Activated T-cell treated with anti-CD3 and anti-CD28 coated beads for 1 hour (primary cell): ENCODE data around the gene PTGIS.

Source experiments
- DNase-seq: peaks from one replicate; pipeline ENCODE4 v3.0.0-alpha.2; 2020; ENCODE audit warnings: low read depth

PTGIS gene

DNA sequence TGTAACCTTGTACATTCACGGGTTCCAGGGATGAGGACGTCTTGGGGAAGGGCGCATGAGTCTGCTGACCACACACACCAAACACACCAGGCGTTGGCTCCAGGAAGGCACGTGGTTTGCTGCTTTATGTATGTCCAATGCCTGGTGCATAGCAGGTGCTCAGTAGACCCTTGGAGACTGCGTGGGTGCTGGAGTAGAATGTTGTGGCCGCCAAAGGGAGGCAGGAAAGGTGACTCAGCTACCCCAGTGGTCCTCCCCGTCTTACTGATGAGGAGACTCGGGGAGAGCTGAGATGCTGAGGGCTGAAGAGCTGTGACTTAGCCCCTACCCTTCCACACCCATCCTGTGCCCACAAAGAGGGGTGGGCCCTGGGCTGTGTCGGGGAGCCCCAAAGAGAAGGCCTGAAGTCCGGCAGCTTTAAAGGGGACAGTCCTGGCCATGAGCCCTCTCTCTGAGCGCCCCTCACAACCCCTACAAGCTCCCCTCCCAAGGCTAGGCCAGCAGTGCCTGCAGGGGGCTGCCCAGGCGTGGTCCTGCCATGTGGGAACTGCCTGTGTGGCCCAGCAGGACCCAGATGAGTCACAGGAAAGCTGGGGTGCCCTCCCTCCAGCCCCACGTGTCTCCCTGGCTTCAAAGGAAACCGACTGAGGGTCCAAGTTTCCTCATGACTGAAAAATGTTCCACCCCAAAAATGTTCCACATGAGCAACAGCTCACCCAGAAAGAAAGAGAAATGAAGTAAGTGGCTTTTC lies 28.0 kb upstream of the PTGIS start:
- DNase-seq: no peak

DNA sequence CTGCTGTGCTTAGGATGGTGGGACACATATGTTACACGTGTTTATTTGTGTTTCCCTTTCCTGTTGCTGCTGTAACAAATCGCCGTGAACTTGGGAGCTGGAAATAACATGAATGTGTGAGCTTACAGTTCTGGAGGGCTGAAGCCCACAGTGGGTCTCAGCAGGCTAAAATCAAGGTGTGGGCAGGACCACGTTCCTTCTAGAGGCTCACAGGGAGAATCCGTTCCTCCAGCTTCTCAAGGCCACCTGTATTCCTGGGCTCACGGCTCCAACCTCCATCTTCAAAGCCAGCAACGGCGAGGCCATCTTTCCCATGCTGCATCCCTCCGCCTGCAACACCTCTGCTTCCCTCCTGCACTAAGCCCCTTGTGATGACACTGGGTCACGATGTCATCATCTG lies 27.4 kb upstream of the PTGIS start:
- no peak for DNase-seq

DNA sequence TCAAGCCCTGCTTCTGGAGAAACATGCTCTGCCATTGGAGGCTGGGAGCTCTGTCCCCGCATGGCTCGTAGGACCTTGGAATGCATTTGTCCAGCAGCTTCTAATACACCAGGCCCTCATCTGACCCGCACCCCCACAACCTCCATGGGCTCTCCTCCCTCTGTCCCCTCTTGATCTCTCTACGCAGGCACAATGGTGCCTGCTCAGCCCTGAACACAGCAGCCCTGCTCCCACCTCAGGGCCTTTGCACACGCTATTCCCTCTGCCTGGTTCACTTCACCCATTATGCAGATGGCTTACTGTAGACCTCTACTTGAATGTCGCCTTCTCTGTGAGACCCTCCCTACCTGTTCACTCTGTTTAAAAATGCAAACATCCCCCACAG lies 27.0 kb upstream of the PTGIS start:
- no peak for DNase-seq

DNA sequence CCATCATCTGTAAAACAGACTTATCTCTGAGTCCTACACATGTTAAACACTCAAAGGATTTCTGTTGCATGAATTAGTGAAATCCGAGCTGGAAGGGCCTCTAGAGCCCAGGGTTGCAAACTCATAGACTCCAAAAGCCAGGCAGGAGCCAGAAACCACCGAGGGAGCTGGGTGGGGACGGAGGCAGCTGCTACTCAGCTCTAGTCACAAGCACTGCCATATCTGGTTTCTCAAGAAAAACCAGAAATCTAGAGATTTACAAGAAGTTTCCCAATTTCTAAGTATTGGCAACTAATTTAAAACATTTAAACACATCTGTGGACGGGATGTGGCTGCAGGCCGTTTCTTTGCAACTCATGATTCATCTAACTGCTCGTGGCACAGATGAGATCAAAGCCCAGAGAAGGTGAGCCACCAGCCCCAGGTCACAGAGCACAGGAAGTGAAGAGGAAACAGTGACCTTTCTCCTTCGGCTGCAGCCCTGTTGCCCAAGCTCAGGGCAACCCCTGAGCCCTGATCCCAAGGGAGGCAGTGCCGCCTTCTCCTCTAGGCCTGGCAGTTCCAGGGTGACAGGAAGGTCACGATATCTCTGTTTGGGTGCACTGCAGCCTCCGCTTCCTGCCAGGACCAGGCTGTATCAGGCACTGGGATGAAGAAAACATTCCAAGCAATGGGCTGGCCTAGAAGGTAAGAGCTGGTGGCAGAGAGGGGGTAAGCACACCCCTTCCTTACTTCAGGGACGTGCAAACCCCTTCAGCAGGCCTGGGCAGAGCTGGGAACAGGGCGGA lies 26.4 kb upstream of the PTGIS start:
- no peak for DNase-seq

DNA sequence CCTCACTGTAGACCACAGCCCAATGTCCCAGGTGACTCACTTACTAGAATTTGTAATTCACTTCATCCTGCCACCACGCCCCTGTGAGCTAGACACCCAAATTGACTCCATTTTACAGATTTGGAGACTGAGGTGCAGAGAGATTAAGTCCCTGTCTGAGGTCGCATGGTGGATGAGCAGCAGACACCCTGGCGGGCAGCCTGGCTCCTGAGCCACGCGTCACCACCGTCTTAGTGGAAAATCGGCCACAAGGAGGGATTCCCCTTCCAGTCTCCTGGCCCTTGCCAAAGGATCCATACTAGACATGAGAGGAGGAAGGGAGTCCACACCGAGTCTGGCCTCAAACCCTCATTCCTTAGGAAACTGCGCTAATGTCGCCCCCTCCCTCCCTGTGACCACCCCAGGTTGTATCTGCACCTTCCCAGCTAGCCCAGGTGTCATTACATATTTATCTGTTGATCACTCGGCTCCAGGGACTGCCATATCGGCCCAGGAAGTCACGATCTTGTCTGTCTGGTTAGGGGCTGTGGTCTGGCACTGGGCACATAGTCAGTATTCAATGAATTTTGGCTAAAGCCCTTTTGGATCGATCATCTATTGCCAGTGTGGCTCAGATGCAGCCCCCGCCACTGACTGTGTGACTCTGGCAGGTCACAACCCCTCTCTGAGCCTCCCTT lies 25.7 kb upstream of the PTGIS start:
- DNase-seq: no peak

DNA sequence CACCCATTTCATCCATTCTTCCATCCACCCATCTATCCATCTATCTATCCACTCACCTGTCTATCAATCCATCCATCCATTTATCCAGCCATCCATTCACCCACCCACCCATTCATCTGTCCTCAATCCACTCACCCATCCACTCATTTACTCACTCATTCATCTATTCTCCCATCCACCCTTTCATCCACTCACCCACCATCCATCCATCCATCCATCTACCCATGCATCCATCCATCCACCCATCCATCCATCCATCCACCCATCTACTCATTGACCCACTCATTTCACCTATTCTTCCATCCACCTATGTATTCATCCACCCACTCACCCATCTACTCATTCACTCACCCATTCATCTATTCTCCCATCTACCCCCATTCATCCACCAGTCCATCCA lies 24.2 kb upstream of the PTGIS start:
- no peak for DNase-seq

DNA sequence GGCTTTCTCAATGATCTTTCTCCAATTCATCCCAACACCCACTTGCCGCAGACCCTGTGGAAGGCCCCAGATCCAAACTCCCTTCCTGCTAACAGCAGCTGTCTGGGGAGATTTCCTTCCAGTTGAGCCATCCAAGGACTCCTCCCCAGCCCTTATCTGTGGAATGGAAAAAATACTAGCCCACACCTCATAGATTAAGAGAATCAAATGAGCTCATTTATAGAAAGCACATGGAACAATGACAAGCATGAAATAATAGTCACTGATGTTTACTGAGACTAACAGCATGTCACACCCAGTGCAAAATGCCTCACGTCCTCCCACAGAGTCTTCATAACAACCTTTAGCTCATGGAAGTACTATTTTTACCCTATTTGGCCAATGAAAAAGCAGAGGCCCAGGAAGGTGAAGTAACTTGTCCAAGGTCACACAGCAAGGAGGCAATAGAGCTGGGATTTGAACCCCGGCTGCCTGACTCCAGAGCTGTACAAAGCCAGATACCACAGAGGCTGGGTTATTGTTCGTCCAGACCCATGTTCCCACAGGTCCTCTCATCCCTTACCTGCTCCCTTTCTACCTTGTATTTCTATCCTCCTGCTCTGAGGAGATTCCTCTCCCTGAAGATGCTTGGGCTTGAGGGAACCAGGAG lies 23.4 kb upstream of the PTGIS start:
- DNase-seq: no peak

DNA sequence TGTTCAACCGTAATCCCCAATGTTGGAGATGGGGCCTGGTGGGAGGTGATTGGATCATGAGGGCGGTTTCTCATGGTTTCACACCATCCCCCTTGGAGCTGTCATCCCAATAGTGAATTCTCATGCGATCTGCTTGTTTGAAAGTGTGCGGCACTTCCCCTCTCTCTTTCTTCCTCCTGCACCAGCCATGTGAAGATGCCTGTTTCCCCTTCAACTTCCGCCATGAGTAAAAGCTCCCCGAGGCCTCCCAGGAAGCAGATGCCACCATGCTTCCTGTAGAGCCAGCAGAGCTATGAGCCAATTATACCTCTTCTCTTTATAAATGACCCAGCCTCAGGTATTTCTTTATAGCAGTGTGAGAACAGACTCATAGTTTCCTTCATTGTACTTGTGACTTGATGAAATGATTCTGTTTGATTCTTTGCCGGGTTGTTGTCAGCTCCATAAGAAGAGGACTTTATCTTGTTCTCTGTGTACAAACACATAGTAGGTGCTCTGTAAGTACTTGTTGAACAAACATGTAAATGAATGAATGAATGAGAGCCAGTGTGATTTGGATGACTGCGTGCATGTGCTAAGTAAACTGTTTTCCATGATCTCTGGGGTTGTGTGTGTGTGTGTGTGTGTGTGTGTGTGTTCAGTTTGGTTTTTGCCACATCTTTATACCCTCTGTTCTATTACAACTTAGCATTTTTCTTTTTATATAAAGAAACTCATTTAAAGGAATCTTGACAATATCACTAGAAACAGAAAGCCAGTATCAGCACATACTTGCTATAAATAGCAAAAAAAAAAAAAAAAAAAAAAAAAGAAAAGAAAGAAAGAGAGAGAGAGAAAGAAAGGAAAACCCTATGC lies 22.5 kb upstream of the PTGIS start:
- no peak for DNase-seq

DNA sequence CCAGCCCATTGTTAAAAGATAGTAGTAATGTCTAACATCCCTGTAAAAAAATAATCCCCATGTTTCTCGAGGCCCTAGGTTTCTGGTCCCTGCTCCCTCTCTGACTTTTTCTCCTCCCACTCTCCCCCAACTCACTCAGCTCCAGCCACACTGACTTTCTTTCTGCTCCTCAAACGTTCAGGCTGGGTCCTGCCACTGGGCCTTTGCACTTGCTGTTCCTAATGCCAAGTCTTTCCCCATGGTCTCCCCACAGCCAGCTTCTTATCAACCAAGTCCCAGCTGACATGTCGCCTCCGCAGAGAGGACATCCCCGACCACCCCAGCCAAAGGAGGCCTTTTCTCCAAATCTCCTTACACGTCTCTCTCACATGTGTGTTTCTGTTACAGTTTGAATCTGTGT lies 21.8 kb upstream of the PTGIS start:
- DNase-seq: no peak

DNA sequence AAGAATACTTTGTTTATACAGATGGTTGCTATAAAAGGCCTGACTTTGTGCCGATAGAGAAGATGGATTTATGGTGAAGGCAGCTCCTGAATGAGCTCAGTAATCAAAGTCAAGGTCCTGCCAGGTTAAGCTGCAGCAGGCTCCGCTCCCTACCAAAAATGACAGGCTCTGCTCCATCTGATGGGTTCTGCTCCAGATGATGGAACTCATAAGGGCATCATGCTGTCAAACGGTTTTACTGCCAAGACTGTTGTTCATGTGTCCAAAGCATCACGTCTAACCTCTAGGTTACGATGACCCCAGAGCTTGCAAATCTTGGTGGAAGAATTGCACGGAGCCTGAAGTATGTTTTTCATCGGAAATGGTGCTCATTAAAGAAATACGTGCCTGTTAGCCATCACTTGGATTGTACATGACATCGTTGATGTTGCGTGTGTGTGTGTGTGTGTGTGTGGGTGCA lies 19.2 kb upstream of the PTGIS start:
- DNase-seq: no peak

DNA sequence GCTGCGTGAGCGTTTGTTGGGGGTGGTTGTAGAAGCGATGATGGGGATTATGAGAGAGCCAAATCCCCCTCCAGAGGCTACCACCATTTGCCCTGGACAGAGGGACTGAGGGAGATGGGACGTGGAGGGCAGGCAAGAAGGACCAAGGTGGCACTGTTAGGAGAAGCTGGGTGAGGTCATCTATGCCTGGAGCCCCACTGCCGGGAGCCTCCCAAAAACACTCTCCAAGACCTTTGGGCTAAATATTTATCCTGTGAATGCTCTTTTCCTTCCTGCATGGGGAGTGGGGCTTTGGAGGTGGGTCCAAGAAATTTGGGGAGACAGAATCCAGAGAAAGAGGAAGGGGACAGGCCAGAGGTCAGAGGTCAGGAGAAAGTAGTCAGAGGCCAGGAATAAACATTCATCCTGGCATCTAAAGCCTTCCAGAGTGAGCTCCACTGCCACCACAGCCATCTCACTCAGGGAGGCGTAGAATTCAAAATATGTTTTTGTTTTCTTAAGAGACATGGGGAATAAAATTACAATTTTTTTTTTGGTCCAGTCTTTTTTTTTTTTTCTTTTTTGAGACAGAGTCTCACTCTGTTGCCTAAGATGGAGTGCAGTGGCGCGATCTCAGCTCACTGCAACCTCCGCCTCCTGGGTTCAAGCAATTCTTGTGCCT lies 17.8 kb upstream of the PTGIS start:
- no peak for DNase-seq

DNA sequence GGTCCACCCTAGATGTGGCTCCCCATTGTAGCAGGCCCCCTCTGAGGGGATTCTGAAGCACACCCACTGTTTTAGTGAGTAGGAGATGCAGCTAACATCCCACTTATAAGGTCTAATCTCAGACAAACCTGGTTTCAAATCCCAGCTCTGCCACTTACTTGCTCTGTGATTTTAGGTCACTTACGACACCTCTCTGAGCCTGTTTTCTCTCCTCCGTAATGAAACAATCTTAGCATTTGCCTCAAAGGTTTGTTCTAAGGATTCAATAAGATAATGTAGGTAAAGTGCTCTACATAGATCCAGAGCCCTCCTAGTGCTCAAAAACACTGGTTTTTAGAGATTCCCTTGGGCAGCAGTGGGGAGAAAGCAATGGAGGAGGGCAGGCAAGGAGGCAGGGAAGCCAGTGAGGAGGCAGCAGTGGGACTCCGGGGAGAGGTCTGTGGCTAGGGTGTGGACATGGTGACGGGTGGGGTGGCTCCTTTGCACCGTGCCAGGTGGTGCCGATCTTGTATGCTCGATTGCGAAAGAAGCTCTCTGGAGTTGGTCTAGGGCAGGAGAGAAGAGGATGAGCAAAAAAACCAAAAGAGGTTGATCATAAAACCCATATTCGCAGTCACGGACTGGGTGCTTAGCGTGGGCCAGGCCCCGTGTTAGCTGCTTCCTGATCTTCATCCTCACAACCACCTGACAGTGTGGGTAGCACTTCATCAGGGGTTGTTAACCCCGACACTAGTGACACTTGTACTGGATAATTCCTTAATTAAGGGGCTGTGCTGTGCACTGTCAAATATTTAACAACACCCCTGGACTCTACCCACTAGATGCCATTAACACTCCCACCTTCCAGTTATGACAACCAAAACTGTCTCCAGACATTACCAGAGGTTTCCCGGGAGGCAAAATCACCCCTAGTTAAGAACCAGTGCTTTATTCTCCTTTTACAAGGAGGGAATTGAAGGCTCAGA lies 16.8 kb upstream of the PTGIS start:
- no peak for DNase-seq

DNA sequence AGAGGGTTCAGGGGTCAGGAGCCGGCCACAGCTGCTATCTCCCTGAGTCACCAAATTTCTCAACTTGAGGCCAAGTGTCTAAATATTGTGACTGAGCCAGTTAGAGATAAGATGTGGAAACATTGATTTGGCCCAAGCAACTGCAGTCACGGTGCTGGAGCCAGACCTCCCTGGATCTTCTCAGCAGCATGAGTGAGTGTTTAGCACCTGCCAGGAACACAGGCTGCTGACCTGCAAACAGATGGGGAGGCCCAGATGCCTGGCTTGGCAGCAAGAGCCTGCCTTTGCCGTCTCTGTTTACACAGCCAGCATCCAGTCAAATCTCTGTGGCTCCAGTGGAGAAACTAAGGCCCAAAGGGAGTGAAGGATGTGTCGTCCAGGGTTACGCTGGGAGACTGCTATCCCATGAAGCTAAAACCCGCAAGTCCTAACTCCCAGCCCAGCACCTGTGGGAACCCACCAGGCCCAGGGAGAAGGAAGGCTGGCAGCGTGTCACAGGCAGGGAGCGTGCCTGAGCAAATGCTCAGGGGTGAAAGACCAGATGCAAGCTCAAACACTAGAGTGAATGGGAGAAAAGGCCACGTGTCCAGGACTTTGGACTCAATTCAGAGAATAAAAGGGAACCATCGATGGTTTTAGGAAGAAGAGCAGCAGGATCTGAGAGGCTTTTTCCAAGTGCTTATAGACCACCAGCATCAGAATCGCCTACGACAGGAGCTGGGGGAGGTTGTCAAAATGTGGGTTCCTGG lies 15.9 kb upstream of the PTGIS start:
- no peak for DNase-seq

DNA sequence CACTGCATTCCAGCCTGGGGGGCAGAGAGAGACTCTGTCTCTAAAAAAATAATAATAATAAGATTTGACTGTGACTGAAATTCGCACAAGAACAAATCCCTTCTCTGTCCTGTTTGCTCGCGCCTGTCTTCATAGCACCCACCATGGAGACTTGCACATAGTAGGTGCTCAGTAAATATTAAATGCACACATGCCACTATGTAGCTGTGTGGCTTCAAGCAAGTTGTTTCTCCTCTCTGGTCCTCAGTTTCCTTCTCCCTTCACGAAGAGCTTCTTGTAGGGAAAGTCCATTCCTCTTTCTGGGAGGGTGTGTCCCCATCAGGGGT lies 15.4 kb upstream of the PTGIS start:
- DNase-seq: no peak

DNA sequence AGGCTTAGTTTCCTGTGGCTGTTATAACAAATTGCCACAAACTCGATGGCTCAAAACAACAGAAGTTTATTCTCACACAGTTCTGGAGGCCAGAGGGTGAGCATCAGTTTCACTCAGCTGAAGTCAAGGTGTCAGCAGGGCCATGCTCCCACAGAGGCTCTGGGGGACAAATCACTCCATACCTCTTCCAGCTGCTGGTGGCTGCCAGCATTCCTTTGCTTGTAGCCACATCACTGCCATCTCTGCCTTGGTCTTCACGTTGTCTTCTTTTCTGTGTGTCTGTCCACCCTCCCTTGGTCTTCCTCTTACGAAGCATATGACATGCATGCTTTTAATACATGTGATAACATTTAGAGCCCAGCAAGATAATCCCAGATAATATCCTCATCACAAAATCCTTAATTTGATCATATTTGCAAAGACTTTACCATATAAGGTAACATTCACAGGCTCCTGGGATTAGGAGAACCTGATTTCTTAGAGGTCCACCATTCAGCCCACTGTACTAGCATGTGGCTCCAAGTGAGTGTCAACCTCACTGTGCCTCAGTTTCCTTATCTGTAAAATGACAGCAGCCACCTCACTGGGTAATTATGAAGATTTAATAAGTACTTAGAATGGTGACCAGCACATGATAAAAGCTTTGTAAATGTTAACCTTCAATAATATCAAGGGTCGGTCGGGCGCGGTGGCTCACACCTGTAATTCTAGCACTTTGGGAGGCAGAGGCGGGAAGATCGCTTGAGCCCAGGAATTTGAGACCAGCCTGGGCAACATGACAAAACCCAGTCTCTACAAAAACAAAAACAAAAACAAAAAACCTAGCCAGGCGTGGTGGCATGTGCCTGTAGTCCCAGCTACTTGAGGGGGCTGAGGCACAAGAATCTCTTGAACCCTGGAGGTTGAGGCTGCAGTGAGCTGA lies 14.7 kb upstream of the PTGIS start:
- no peak for DNase-seq

DNA sequence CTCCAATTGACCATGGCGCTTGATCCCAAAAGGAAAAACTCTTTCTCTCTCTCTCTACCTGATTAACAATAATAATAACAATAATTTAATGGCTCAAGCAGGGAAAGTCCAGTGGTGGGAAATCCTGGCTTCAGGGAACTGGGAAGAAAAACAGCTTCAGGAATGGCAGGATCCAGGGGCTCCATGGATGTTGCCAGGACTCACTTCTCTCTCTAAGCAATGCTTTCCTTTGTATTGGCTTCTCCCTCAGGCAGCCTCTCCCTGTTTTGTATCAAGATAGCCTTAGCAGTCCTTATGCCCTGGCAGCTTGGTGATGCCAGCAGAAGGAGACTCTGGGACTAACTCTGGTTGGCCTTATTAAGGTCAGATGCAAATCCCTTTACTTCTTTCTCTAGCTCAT lies 13.5 kb upstream of the PTGIS start:
- DNase-seq: no peak

DNA sequence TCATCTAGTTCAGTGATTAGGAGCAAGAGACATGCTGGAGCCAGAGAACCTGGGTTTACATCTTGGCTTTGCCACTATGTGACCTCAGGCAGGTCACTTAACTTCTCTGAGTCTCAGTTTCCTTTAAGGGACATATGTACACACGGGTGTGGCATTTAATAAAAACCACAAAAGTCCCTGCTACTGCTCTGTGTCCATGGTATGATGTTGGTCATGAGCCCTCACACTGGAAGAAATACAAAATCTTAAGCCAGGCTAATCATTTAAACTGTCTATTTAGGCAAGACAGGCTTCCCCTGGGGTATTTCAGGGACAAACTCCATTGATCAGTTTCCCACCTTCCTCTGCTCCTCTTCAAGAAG lies 12.9 kb upstream of the PTGIS start:
- DNase-seq: no peak
